Neural cell (in vitro differentiated cells): Measurements from ENCODE around the gene SLC2A8. TPM values are rescaled to one million over a fixed set of nuclear protein-coding genes. Genes with fewer than 3 reads are reported as not detected.

Experiments
- H2AFZ ChIP-seq: fragments of 200-600, 300-800 bp; sonication (generic), shearing (Covaris generic); 2 replicates; pipeline ENCODE4 v1.6.0; 2014; ENCODE audit warnings: low read depth, mild to moderate bottlenecking, antibody characterized with exemption, low read length, moderate library complexity
- H3F3A ChIP-seq: fragments of 200-600 bp; shearing (Covaris generic); 2 replicates; pipeline ENCODE4 v1.6.1; 2016; ENCODE audit warnings: mild to moderate bottlenecking, moderate library complexity, mixed read lengths, antibody characterized with exemption, low read length; ENCODE audit not compliant: insufficient read depth, poor library complexity, severe bottlenecking
- H3K27ac ChIP-seq: fragments of 200-600, 300-800 bp; sonication (generic), shearing (Covaris generic); 2 replicates; pipeline ENCODE4 v1.5.1; 2014; ENCODE audit warnings: mild to moderate bottlenecking, low read length, moderate library complexity
- H3K27me3 ChIP-seq: fragments of 300-800, 200-600 bp; sonication (generic), shearing (Covaris generic); 2 replicates; pipeline ENCODE4 v1.6.0; 2014; ENCODE audit warnings: mild to moderate bottlenecking, low read depth, low read length, moderate library complexity; ENCODE audit not compliant: insufficient read depth
- H3K36me3 ChIP-seq: fragments of 300-800, 200-600 bp; sonication (generic), shearing (Covaris generic); 2 replicates; pipeline ENCODE4 v1.5.1; 2014; ENCODE audit warnings: mild to moderate bottlenecking, antibody characterized with exemption, low read length, moderate library complexity; ENCODE audit not compliant: insufficient read depth
- H3K4me2 ChIP-seq: fragments of 300-800, 200-600 bp; sonication (generic), shearing (Covaris generic); 2 replicates; pipeline ENCODE4 v1.6.0; 2014; ENCODE audit warnings: mild to moderate bottlenecking, low read length
- H3K4me3 ChIP-seq: fragments of 300-800, 200-600 bp; sonication (generic), shearing (Covaris generic); 2 replicates; pipeline ENCODE4 v1.5.1; 2014; ENCODE audit warnings: mild to moderate bottlenecking, low read length, moderate library complexity
- H3K79me2 ChIP-seq: fragments of 200-600 bp; shearing (Covaris generic); replicated peaks from 2 replicates; pipeline ENCODE4 v1.6.0; 2014; ENCODE audit warnings: mild to moderate bottlenecking, low read length, moderate library complexity; ENCODE audit not compliant: insufficient read depth
- H3K9ac ChIP-seq: fragments of 300-800, 200-600 bp; sonication (generic), shearing (Covaris generic); 2 replicates; pipeline ENCODE4 v1.6.1; 2016; ENCODE audit warnings: mild to moderate bottlenecking, low read length, mixed read lengths
- H3K9me2 ChIP-seq: fragments of 200-600 bp; shearing (Covaris generic); 2 replicates; pipeline ENCODE4 v1.6.1; 2016; ENCODE audit warnings: mild to moderate bottlenecking, low read length, mixed read lengths; ENCODE audit not compliant: insufficient read depth
- H3K9me3 ChIP-seq: fragments of 200-600, 300-800 bp; sonication (generic), shearing (Covaris generic); 2 replicates; pipeline ENCODE4 v1.6.1; 2016; ENCODE audit warnings: mild to moderate bottlenecking, mixed run types, low read length, moderate library complexity, mixed read lengths
- H4K20me1 ChIP-seq: fragments of 200-600 bp; shearing (Covaris generic); 2 replicates; pipeline ENCODE4 v1.6.1; 2016; ENCODE audit warnings: mild to moderate bottlenecking, mixed run types; ENCODE audit not compliant: insufficient read depth
- EP300 ChIP-seq: fragments of 450-650 bp; conservative IDR thresholded peaks from 2 replicates; pipeline ENCODE4 v1.6.1; 2014; ENCODE audit warnings: antibody characterized with exemption, mild to moderate bottlenecking, moderate library complexity; ENCODE audit not compliant: poor library complexity, severe bottlenecking
- EZH2 ChIP-seq: fragments of 200-600, 300-800 bp; shearing (Covaris generic), sonication (generic); IDR thresholded peaks from 2 replicates; pipeline ENCODE4 v1.6.1; 2014; ENCODE audit warnings: antibody characterized with exemption, low read length, borderline replicate concordance, mild to moderate bottlenecking; ENCODE audit not compliant: insufficient read depth, poor library complexity, severe bottlenecking
- MXI1 ChIP-seq: fragments of 450-650 bp; conservative IDR thresholded peaks from 2 replicates; pipeline ENCODE4 v1.6.1; 2014; ENCODE audit warnings: antibody characterized with exemption, mild to moderate bottlenecking; ENCODE audit not compliant: poor library complexity, severe bottlenecking
- POLR2AphosphoS5 ChIP-seq: IDR thresholded peaks from 2 replicates; pipeline ENCODE4 v1.6.1; 2012
- RAD21 ChIP-seq: fragments of 450-650 bp; conservative IDR thresholded peaks from 2 replicates; pipeline ENCODE4 v1.6.1; 2014; ENCODE audit warnings: antibody characterized with exemption, mild to moderate bottlenecking, moderate library complexity
- SMC3 ChIP-seq: fragments of 450-650 bp; conservative IDR thresholded peaks from 2 replicates; pipeline ENCODE4 v1.6.1; 2014; ENCODE audit warnings: antibody characterized with exemption, mild to moderate bottlenecking, moderate library complexity; ENCODE audit not compliant: poor library complexity
- TAF1 ChIP-seq: IDR thresholded peaks from 2 replicates; pipeline ENCODE4 v1.6.1; 2012; ENCODE audit warnings: low read depth
- polyA plus RNA-seq: library from polyadenylated mRNA; depleted of rRNA; stranded (reverse); fragments of >200 nt; gene quantifications from 2 replicates; pipeline ENCODE4 v1.2.3, GENCODE V29; 2014
- TF ChIP-seq, protein P1 (sequence below): fragments of 450-650 bp; IDR thresholded peaks from 2 replicates; pipeline ENCODE4 v1.5.1; 2014; ENCODE audit warnings: antibody characterized with exemption, mild to moderate bottlenecking, moderate library complexity; ENCODE audit not compliant: poor library complexity, severe bottlenecking
- TF ChIP-seq, protein P2 (sequence below): IDR thresholded peaks from 2 replicates; pipeline ENCODE4 v1.6.1; 2012; ENCODE audit warnings: borderline replicate concordance

Gene SLC2A8
- polyA plus RNA-seq, 1 donor from 2014 or later = 10.2 TPM

DNA sequence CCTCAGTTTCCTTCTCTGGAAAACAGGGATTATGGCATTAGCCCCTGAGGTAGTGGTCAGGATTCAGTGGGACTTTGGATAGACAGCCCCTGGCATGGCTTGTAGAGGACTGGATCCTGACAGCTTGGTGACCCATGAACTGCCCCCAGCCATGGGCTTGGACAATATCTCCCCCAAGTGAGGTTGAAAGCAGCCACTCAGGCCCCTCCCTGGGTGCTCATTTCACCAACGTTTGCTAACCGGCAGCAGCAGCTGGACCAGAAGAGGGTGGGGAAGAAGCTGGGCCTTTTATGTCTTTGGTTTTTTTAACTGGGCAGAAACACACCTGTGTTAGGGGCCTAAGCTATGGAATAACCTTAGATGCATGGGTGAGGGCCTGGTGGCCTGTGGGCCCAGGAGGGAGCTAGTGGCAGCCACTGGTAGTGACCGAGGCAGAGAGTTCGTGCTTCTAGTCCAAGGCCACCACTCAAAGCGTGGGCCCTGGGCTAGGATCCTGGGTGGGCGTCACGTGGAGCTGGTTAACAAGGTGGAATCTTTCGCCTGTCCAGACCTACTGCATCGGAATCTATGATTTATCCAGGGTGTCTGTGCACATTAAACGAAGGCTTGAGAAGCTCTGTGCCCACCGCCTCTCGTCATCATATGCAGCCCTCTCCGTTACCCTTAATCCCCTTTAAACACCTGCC lies 1.9 kb downstream of the SLC2A8 start (continued):
- TF ChIP-seq, protein P1, sequence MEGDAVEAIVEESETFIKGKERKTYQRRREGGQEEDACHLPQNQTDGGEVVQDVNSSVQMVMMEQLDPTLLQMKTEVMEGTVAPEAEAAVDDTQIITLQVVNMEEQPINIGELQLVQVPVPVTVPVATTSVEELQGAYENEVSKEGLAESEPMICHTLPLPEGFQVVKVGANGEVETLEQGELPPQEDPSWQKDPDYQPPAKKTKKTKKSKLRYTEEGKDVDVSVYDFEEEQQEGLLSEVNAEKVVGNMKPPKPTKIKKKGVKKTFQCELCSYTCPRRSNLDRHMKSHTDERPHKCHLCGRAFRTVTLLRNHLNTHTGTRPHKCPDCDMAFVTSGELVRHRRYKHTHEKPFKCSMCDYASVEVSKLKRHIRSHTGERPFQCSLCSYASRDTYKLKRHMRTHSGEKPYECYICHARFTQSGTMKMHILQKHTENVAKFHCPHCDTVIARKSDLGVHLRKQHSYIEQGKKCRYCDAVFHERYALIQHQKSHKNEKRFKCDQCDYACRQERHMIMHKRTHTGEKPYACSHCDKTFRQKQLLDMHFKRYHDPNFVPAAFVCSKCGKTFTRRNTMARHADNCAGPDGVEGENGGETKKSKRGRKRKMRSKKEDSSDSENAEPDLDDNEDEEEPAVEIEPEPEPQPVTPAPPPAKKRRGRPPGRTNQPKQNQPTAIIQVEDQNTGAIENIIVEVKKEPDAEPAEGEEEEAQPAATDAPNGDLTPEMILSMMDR = no peak
- no peak for TF ChIP-seq RAD21
- no peak for TF ChIP-seq MXI1
- TF ChIP-seq POLR2AphosphoS5 = no peak

DNA sequence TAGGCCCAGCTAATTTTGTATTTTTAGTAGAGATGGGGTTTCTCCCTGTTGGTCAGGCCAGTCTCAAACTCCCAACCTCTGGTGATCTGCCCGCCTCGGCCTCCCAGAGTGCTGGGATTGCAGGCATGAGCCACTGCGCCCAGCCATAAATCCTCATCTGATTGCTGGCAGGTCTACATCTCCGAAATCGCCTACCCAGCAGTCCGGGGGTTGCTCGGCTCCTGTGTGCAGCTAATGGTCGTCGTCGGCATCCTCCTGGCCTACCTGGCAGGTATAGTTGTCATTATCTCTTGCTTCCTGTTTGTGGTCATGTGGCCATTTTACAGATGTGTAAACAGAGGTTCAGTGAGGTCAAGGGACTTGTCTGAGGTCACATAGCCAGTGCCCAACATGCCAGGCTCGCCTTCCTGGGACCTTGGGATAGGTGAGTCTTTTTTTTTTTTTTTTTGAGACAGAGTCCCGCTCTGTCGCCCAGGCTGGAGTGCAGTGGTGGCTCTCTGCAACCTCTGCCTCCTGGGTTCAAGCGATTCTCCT lies 2.8 kb downstream of the SLC2A8 start:
- Histone ChIP-seq H3F3A (no peaks in the 10 kb centered on the region), H2AFZ (no peak overlapping the region), H3K9me2 (no peaks in the 10 kb centered on the region), H3K79me2 (no peaks in the 10 kb centered on the region), H3K4me3 (no peak overlapping the region), H3K36me3 (no peaks in the 10 kb centered on the region), H3K27me3 (no peaks in the 10 kb centered on the region), H4K20me1 (no peaks in the 10 kb centered on the region), H3K27ac (no peak overlapping the region), H3K9me3 (no peaks in the 10 kb centered on the region), H3K9ac (no peak overlapping the region), H3K4me2 (no peak overlapping the region)
- no peak for TF ChIP-seq EZH2
- TF ChIP-seq EP300 = no peak
- no peak for TF ChIP-seq SMC3
- TF ChIP-seq RAD21 = no peak
- no peak for TF ChIP-seq MXI1
- TF ChIP-seq, protein P1 = no peak
- no peak for TF ChIP-seq TAF1
- TF ChIP-seq, protein P2, sequence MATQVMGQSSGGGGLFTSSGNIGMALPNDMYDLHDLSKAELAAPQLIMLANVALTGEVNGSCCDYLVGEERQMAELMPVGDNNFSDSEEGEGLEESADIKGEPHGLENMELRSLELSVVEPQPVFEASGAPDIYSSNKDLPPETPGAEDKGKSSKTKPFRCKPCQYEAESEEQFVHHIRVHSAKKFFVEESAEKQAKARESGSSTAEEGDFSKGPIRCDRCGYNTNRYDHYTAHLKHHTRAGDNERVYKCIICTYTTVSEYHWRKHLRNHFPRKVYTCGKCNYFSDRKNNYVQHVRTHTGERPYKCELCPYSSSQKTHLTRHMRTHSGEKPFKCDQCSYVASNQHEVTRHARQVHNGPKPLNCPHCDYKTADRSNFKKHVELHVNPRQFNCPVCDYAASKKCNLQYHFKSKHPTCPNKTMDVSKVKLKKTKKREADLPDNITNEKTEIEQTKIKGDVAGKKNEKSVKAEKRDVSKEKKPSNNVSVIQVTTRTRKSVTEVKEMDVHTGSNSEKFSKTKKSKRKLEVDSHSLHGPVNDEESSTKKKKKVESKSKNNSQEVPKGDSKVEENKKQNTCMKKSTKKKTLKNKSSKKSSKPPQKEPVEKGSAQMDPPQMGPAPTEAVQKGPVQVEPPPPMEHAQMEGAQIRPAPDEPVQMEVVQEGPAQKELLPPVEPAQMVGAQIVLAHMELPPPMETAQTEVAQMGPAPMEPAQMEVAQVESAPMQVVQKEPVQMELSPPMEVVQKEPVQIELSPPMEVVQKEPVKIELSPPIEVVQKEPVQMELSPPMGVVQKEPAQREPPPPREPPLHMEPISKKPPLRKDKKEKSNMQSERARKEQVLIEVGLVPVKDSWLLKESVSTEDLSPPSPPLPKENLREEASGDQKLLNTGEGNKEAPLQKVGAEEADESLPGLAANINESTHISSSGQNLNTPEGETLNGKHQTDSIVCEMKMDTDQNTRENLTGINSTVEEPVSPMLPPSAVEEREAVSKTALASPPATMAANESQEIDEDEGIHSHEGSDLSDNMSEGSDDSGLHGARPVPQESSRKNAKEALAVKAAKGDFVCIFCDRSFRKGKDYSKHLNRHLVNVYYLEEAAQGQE = no peak
- TF ChIP-seq POLR2AphosphoS5 = no peak
